ENCODE data around the gene CGRRF1. TPM values are rescaled to one million over a fixed set of nuclear protein-coding genes. Genes with fewer than 3 reads are reported as not detected.

CGRRF1 gene
- total RNA-seq, 1 experiment from 2014 or later: 19.1 TPM

DNA sequence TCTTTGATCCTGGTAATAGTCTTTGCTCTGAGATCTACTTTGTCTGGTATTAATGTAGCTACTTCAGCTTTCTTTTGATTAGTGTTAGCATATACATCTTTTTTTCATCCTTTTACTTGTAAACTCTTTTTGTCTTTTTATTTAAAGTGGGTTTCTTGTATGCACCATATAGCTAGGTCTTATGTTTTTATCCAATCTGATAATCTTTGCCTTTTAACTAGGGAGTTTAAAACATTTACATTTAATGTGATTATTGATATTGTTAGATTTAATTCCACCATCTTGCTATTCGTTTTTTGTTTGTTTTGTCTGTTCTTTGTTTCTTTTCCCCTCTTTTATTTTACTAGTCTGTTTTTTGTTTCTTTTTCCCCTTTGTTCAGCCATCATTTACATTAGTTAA lies 6.0 kb downstream of the CGRRF1 start:
- Histone ChIP-seq H2BK5ac (ENCODE audit: insufficient read length, low read length) (no peak overlapping the region), H2AFZ (ENCODE audit: low read length) (no peak overlapping the region), H3K27ac (ENCODE audit: insufficient read length, low read depth, low read length) (no peak overlapping the region), H3K4me1 (ENCODE audit: insufficient read depth, low read length) (no peaks in the 10 kb centered on the region), H2BK12ac (ENCODE audit: insufficient read length, low read depth, low read length) (no peak overlapping the region), H2BK15ac (ENCODE audit: low read depth, low read length) (no peak overlapping the region), H2BK120ac (ENCODE audit: low read depth, low read length, poor library complexity, severe bottlenecking) (no peak overlapping the region), H4K20me1 (ENCODE audit: control insufficient read depth, insufficient read depth, insufficient read length) (no peaks in the 10 kb centered on the region), H3K9ac (ENCODE audit: extremely low read depth, insufficient read length, low read length) (no peak overlapping the region), H3K23me2 (ENCODE audit: insufficient read length, low read depth, low read length, poor library complexity, severe bottlenecking) (peaks cover 2% of the 10 kb centered on the region), H3K56ac (ENCODE audit: insufficient read length, low read depth, low read length) (no peak overlapping the region), H4K5ac (ENCODE audit: insufficient read length, low read depth, low read length) (no peak overlapping the region), H3K14ac (ENCODE audit: insufficient read depth, low read length) (no peak overlapping the region), H2AK5ac (ENCODE audit: insufficient read length, low read length) (no peak overlapping the region), H3K27me3 (ENCODE audit: insufficient read depth, low read length) (no peaks in the 10 kb centered on the region), H3T11ph (ENCODE audit: low read length) (no peak overlapping the region), H3K9me3 (ENCODE audit: control insufficient read depth, low read depth, low read length) (no peaks in the 10 kb centered on the region), H3K23ac (ENCODE audit: insufficient read length, low read depth, low read length) (no peak overlapping the region), H4K8ac (replicated peaks; ENCODE audit: insufficient read length, low read depth, low read length) (no peak overlapping the region), H3K4me2 (ENCODE audit: insufficient read depth, insufficient read length, low read length) (no peak overlapping the region), H4K91ac (ENCODE audit: insufficient read length, low read depth, low read length) (no peak overlapping the region), H3K4ac (ENCODE audit: low read depth, low read length) (no peak overlapping the region), H3K18ac (ENCODE audit: insufficient read length, low read depth, low read length) (no peak overlapping the region), H3K79me2 (ENCODE audit: insufficient read depth, low read length) (peaks cover 15% of the 10 kb centered on the region; the same call in 1 of the 2 replicates), H3K79me1 (ENCODE audit: insufficient read depth, low read depth, low read length, poor library complexity, severe bottlenecking) (peaks cover 10% of the 10 kb centered on the region), H2BK20ac (ENCODE audit: low read depth, low read length, poor library complexity, severe bottlenecking) (no peak overlapping the region)
- no peak for DNase-seq
- Mint-ChIP-seq H3K27me3 (ENCODE audit: low read depth) (no peaks in the 10 kb centered on the region), H3K9me3 (peaks cover 10 to 12% of the 10 kb centered on the region in 2 experiments), H3K27ac (no peak overlapping the region), H3K4me1 (peaks cover 10 to 14% of the 10 kb centered on the region in 2 experiments), H3K4me3 (no peak overlapping the region), H3K36me3 (ENCODE audit: insufficient read depth in 1 of 3, low read depth in 3 of 3) (peaks cover 26 to 37% (median 31%) of the 10 kb centered on the region in 3 experiments)
- TF ChIP-seq, protein P1, sequence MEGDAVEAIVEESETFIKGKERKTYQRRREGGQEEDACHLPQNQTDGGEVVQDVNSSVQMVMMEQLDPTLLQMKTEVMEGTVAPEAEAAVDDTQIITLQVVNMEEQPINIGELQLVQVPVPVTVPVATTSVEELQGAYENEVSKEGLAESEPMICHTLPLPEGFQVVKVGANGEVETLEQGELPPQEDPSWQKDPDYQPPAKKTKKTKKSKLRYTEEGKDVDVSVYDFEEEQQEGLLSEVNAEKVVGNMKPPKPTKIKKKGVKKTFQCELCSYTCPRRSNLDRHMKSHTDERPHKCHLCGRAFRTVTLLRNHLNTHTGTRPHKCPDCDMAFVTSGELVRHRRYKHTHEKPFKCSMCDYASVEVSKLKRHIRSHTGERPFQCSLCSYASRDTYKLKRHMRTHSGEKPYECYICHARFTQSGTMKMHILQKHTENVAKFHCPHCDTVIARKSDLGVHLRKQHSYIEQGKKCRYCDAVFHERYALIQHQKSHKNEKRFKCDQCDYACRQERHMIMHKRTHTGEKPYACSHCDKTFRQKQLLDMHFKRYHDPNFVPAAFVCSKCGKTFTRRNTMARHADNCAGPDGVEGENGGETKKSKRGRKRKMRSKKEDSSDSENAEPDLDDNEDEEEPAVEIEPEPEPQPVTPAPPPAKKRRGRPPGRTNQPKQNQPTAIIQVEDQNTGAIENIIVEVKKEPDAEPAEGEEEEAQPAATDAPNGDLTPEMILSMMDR (conservative IDR thresholded peaks at IDR 0.05): no peak
- no CpG with 5 or more reads among the region's 1 CpG for WGBS (ENCODE audit: extremely low coverage, insufficient read length, low lambda C conversion rate)

Data from H9 (cell line).